Activated naive CD8-positive, alpha-beta T cell treated with anti-CD3 and anti-CD28 coated beads, Interleukin-2, amount 10 ng/mL, durations not matched to agents 7 days and 5 days (primary cell): ENCODE measurements around the gene IGSF11. TPM values are rescaled to one million over a fixed set of nuclear protein-coding genes. Genes with fewer than 3 reads are reported as not detected.
"Not testable (repeated sequence)": the region's sequence is repeated elsewhere in the genome, so short reads cannot be mapped to it uniquely, and the experiment has no call there.

Experiments used
- ATAC-seq: fragments of 150-1000 bp; cut with Tn5 transposase; one replicate; pipeline ENCODE4 v1.10.0; 2021; ENCODE audit warnings: low read depth, moderate library complexity
- POLR2A ChIA-PET: fragments of 350-600 bp; sonication (Branson Sonifier 250); formaldehyde crosslinking; loops from one replicate; lab custom pipeline; 2021; ENCODE audit warnings: antibody characterized with exemption; lab: Charles Lee
- DNase-seq: peaks from one replicate; pipeline ENCODE4 v3.0.0; 2021
- H3K27ac Mint-ChIP-seq: one replicate; pipeline ENCODE4 v1.8.0; 2022; ENCODE audit warnings: mild to moderate bottlenecking, mixed read lengths
- H3K27me3 Mint-ChIP-seq: one replicate; pipeline ENCODE4 v1.8.0; 2022; ENCODE audit warnings: mild to moderate bottlenecking, moderate library complexity, mixed read lengths
- H3K36me3 Mint-ChIP-seq: one replicate; pipeline ENCODE4 v1.8.0; 2021; ENCODE audit warnings: mild to moderate bottlenecking, mixed read lengths
- H3K4me1 Mint-ChIP-seq: one replicate; pipeline ENCODE4 v1.8.0; 2021; ENCODE audit warnings: mixed read lengths
- H3K4me3 Mint-ChIP-seq: one replicate; pipeline ENCODE4 v1.8.0; 2022; ENCODE audit warnings: mild to moderate bottlenecking, moderate library complexity, mixed read lengths
- H3K9me3 Mint-ChIP-seq: one replicate; pipeline ENCODE4 v1.8.0; 2021; ENCODE audit warnings: mixed read lengths
- total RNA-seq, 2 experiments: library from RNA; stranded (reverse); gene quantifications; one replicate each; pipeline ENCODE4 v1.2.3, GENCODE V29; 2021

The IGSF11 gene
- 1 to 10 TPM; 1.9 to 2.4 TPM for total RNA-seq

- Mint-ChIP-seq H3K4me1 (peaks cover 4% of the 10 kb centered on the region), H3K9me3 (peaks cover under 1% of the 10 kb centered on the region), H3K27me3 (peaks cover 57% of the 10 kb centered on the region), H3K4me3 (peak within 1 kb of the TSS; percentile 90), H3K36me3 (no peaks in the 10 kb centered on the region), H3K27ac (peak within 1 kb of the TSS; percentile 76)
- POLR2A ChIA-PET, result interaction anchor here (0.8 to 2.7 kb wide), 6 partner anchors 54 to 207 kb away, joined by 3 to 21 read pairs (median 6); partner anchors contain the start of gene B4GALT4
- DNase-seq (peak; percentile 86), ATAC-seq (peak; percentile 92)
Measured at GRCh38 chr3:119034256-119035013, at the start of gene IGSF11. TSS of gene IGSF11 (minus strand) at chr3:119034846. CDS start at chr3:119034582, 264 bp downstream.

- Mint-ChIP-seq H3K4me3 (no peak overlapping the region), H3K27ac (no peak overlapping the region), H3K27me3 (peaks cover 6% of the 10 kb centered on the region), H3K4me1 (no peaks in the 10 kb centered on the region), H3K9me3 (peaks cover 4% of the 10 kb centered on the region), H3K36me3 (no peaks in the 10 kb centered on the region)
- ATAC-seq, result no peak
- no peak for DNase-seq
- POLR2A ChIA-PET, result no interaction called here
Measured at GRCh38 chr3:119080364-119080763, 45.7 kb upstream of the IGSF11 start.

GRCh38 chr3:119073258-119074001 is 38.8 kb upstream of the IGSF11 start:
- no peak overlapping the region for H3K4me3 Mint-ChIP-seq
- peaks cover 6% of the 10 kb centered on the region for H3K9me3 Mint-ChIP-seq
- DNase-seq (no peak), ATAC-seq (no peak)
- peaks cover 1% of the 10 kb centered on the region for H3K36me3 Mint-ChIP-seq
- H3K27ac Mint-ChIP-seq, result no peak overlapping the region
- POLR2A ChIA-PET, result no interaction called here
- no peaks in the 10 kb centered on the region for H3K27me3 Mint-ChIP-seq
- H3K4me1 Mint-ChIP-seq, result no peaks in the 10 kb centered on the region

- H3K36me3 Mint-ChIP-seq, ATAC-seq, DNase-seq, H3K27me3 Mint-ChIP-seq, H3K9me3 Mint-ChIP-seq, H3K27ac Mint-ChIP-seq, POLR2A ChIA-PET, H3K4me3 Mint-ChIP-seq, H3K4me1 Mint-ChIP-seq: not testable (repeated sequence)
Measured at GRCh38 chr3:119072451-119072850, 37.8 kb upstream of the IGSF11 start.

GRCh38 chr3:119069725-119070124 is 35.1 kb upstream of the IGSF11 start:
- Mint-ChIP-seq H3K4me1 (no peaks in the 10 kb centered on the region), H3K27ac (no peak overlapping the region), H3K4me3 (no peak overlapping the region), H3K36me3 (peaks cover 1% of the 10 kb centered on the region), H3K27me3 (peaks cover 11% of the 10 kb centered on the region), H3K9me3 (peaks cover 2% of the 10 kb centered on the region)
- POLR2A ChIA-PET, result no interaction called here
- ATAC-seq (no peak), DNase-seq (no peak)

- no peaks in the 10 kb centered on the region for H3K4me1 Mint-ChIP-seq
- DNase-seq, result no peak
- no peaks in the 10 kb centered on the region for H3K9me3 Mint-ChIP-seq
- H3K27ac Mint-ChIP-seq, result no peak overlapping the region
- H3K4me3 Mint-ChIP-seq, result no peak overlapping the region
- H3K27me3 Mint-ChIP-seq, result peaks cover 16% of the 10 kb centered on the region
- ATAC-seq, result no peak
- POLR2A ChIA-PET, result no interaction called here
- H3K36me3 Mint-ChIP-seq, result no peaks in the 10 kb centered on the region
Measured at GRCh38 chr3:119063471-119063870, 28.8 kb upstream of the IGSF11 start.

- Mint-ChIP-seq H3K9me3 (no peaks in the 10 kb centered on the region), H3K27me3 (peaks cover 15% of the 10 kb centered on the region), H3K4me3 (no peak overlapping the region), H3K4me1 (no peaks in the 10 kb centered on the region), H3K27ac (no peak overlapping the region), H3K36me3 (no peaks in the 10 kb centered on the region)
- ATAC-seq, result no peak
- no peak for DNase-seq
- POLR2A ChIA-PET, result no interaction called here
Measured at GRCh38 chr3:119062892-119063291, 28.2 kb upstream of the IGSF11 start.

GRCh38 chr3:119044593-119044992 is 9.9 kb upstream of the IGSF11 start:
- DNase-seq, result no peak
- ATAC-seq, result no peak

GRCh38 chr3:119042162-119042561 is 7.5 kb upstream of the IGSF11 start:
- no peaks in the 10 kb centered on the region for H3K4me1 Mint-ChIP-seq
- H3K9me3 Mint-ChIP-seq, result peaks cover 11% of the 10 kb centered on the region
- no peak for ATAC-seq
- no peak for DNase-seq
- peaks cover 15% of the 10 kb centered on the region for H3K27me3 Mint-ChIP-seq
- no peak overlapping the region for H3K4me3 Mint-ChIP-seq
- H3K27ac Mint-ChIP-seq, result no peak overlapping the region
- peaks cover 1% of the 10 kb centered on the region for H3K36me3 Mint-ChIP-seq
- POLR2A ChIA-PET, result no interaction called here

More at GRCh38 chr3:119044593-119044992, 9.9 kb upstream of the IGSF11 start:
- Mint-ChIP-seq H3K27me3 (peaks cover 4% of the 10 kb centered on the region), H3K4me1 (no peaks in the 10 kb centered on the region), H3K36me3 (peaks cover 1% of the 10 kb centered on the region), H3K27ac (no peak overlapping the region), H3K9me3 (peaks cover 10% of the 10 kb centered on the region), H3K4me3 (no peak overlapping the region)
- POLR2A ChIA-PET, result no interaction called here

GRCh38 chr3:119035014-119035346 is 334 bp upstream of the IGSF11 start:
- Mint-ChIP-seq H3K4me1 (peaks cover 4% of the 10 kb centered on the region), H3K9me3 (peaks cover 4% of the 10 kb centered on the region), H3K27me3 (peaks cover 61% of the 10 kb centered on the region), H3K27ac (no peak overlapping the region), H3K36me3 (peaks cover 1% of the 10 kb centered on the region), H3K4me3 (peak overlapping the region; percentile 67)
- ATAC-seq, result no peak
- DNase-seq, result no peak
- POLR2A ChIA-PET, result interaction anchor here (0.8 to 2.7 kb wide), 6 partner anchors 54 to 206 kb away, joined by 3 to 21 read pairs (median 6); partner anchors contain the start of gene B4GALT4

- Mint-ChIP-seq H3K4me3 (peak overlapping the region; percentile 90), H3K27me3 (peaks cover 59% of the 10 kb centered on the region), H3K36me3 (no peaks in the 10 kb centered on the region), H3K4me1 (peaks cover 4% of the 10 kb centered on the region), H3K27ac (no peak overlapping the region), H3K9me3 (no peaks in the 10 kb centered on the region)
- ATAC-seq (no peak), DNase-seq (no peak)
- POLR2A ChIA-PET, result interaction anchor here (0.8 to 2.7 kb wide), 5 partner anchors 53 to 208 kb away, joined by 3 to 21 read pairs (median 6); partner anchors contain the start of gene B4GALT4
Measured at GRCh38 chr3:119033393-119034255, 1.0 kb downstream of the IGSF11 start.

GRCh38 chr3:119025171-119025795 is 9.4 kb downstream of the IGSF11 start:
- ATAC-seq (no peak), DNase-seq (no peak)
- H3K27ac Mint-ChIP-seq, result no peak overlapping the region
- peaks cover 1% of the 10 kb centered on the region for H3K36me3 Mint-ChIP-seq
- POLR2A ChIA-PET, result no interaction called here
- H3K27me3 Mint-ChIP-seq, result peaks cover 9% of the 10 kb centered on the region
- no peaks in the 10 kb centered on the region for H3K9me3 Mint-ChIP-seq
- no peaks in the 10 kb centered on the region for H3K4me1 Mint-ChIP-seq
- no peak overlapping the region for H3K4me3 Mint-ChIP-seq
